Stimulated activated CD8-positive, alpha-beta memory T cell treated with anti-CD3 and anti-CD28 coated beads, Interleukin-7, amount 100 ng/mL, for 1 hour (primary cell): Measurements from ENCODE around the gene GRID1.
"Not testable (repeated sequence)": the region's sequence is repeated elsewhere in the genome, so short reads cannot be mapped to it uniquely, and the experiment has no call there.

Source experiments
- DNase-seq, 2 donors: peaks; one replicate each; pipeline ENCODE4 v3.0.0-alpha.2; 2020; ENCODE audit warnings: low read depth in 2 of 2

Gene GRID1

DNA sequence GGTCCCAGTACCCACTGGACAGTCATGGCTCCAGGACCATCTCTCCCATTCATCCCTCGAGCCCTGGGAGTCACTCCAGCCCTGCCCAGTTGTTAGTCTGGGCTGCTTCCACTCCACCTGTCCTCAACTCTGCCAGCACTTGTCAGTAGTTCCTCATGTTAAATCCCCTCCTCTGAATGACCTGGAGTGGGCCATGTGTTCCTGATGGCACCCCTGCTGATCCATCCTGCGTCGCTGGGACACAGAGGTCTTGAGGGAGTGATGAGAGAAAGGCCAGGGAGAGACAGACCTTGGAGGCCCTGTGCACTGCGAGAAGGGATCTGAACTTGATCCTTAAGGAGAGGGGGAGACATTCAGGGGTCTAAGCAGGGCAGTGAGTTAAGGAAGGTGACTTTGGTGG, 174.9 kb downstream of the GRID1 start:
- no peak for DNase-seq

DNA sequence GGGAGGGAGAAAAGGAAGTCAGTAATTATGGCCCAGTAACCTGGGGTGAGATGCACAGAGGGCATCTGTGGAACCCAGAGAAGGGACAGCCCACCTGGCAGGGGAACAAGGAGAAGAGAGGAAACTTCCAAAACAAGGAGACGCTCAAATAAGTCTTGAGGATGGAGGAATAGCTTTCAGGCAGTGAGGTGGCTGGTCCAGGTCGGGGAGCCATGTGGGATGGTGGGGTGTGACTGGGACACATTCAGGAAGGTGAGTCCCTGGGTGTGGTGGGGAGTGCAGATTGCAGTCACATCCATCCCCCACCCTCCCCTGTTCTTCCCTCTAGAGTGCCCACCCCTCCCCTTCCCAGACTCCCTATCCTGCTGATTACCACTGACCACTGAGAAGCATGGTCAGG, 175.4 kb downstream of the GRID1 start:
- no peak for DNase-seq

DNA sequence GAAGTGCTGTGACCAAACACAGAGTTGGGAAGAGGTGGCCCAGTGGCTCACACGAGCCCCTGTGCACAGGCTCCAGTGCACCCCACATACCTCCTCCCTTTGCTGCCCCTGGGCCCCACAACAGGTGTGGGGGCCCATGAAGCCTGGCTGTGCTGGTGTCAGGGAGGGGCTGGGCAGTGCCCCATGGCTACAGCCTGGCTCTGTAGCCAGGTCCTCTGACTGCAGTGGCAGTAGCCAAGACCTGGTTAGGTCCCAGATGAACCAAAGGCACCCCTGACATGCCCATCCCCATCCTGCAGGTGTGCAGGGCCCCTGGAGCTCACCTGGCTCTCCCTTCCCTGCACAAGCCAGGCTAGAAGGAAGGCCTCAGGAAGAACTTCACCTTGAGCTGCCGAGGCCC, 176.3 kb downstream of the GRID1 start:
- DNase-seq, result no peak

DNA sequence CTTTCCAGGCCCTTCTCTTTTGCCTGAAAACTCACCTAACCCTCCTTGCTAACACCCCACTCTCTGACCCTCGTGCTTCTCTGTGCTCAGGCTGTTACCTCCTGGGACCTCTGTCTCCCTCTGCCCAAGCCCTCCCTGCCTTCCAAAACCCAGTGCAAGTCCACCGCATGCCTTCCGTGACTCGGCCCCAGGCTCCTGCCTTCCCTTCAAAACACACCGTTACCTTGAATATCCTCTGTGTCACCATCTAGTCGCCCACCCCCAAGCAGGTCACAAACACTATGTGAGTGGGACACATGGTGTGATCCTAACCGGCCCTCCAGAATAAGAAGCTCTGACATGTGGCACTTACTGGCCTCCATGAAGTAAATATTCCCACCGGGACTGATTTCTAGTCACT, 176.7 kb downstream of the GRID1 start:
- DNase-seq, result no peak

GRCh38 chr10:86188796-86189558, 177.6 kb downstream of the GRID1 start:
- no peak for DNase-seq

- DNase-seq, result no peak
These were observed 178.3 kb downstream of the GRID1 start for GRCh38 chr10:86188326-86188725.

- no peak for DNase-seq
These were observed 178.9 kb downstream of the GRID1 start for GRCh38 chr10:86187499-86188239.

DNA sequence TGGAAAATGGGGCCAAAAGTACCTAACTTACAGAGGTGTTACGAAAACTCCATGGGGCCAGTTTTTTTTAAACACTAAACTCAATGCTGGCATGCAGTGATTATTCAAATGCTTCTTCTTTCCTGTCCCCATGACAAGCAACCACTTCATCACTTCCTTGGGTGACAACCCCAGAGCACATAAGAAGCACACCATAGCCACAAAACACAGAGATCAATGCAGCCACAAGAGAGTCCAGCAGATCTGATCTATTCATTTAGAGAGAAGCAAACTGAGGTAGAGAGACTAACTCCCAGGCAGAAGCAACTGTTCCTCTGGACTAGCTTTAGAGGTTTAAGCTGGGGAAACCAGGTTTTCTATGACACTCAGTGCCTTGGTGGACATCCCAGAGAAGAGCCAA, 180.0 kb downstream of the GRID1 start:
- DNase-seq, result no peak

- DNase-seq, result no peak
These were observed 184.0 kb downstream of the GRID1 start for GRCh38 chr10:86182595-86182994.

GRCh38 chr10:86182150-86182549, 184.4 kb downstream of the GRID1 start:
- DNase-seq, result no peak

GRCh38 chr10:86180861-86181260, 185.7 kb downstream of the GRID1 start:
- DNase-seq, result no peak

DNA sequence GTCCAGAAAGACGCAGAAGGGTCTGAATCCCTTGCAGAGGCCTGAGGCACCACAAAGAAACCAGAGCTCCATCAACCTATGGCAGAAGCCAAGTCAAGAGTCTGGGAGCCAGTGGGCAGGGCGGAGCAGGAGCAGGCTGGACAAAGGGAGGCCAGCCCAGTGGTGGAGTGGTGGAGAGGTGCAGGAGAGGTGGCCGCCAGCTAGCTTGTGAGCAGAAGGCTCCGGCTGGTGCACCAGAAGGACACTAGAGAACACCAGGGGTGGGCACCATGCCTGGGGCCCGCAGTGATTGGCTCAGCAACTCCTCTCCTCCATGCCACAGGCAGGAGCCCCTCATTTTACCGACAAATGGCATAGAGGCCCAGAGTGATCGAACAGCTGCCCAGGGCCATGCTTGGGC, 186.6 kb downstream of the GRID1 start:
- DNase-seq, result no peak

DNA sequence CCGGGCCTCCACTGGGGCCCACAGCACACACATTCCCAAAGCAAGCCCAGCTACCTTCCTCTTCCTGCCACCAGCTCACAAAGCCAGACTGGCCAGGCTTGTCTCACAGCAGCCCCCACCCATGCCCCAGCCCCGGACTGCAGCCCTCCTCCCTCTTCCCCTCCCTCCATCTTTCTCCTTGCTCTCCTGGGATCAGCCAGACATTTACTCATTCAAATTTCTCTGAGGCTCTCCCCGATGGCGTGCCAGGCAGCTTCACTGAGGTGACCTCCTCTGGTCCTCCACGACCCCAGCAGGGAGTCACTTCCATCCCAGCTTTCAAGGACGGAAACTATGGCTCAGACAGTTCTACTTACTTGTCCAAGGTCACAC, 187.5 kb downstream of the GRID1 start:
- DNase-seq, result no peak

- DNase-seq, result no peak
These were observed 188.0 kb downstream of the GRID1 start for GRCh38 chr10:86178401-86179152.

DNA sequence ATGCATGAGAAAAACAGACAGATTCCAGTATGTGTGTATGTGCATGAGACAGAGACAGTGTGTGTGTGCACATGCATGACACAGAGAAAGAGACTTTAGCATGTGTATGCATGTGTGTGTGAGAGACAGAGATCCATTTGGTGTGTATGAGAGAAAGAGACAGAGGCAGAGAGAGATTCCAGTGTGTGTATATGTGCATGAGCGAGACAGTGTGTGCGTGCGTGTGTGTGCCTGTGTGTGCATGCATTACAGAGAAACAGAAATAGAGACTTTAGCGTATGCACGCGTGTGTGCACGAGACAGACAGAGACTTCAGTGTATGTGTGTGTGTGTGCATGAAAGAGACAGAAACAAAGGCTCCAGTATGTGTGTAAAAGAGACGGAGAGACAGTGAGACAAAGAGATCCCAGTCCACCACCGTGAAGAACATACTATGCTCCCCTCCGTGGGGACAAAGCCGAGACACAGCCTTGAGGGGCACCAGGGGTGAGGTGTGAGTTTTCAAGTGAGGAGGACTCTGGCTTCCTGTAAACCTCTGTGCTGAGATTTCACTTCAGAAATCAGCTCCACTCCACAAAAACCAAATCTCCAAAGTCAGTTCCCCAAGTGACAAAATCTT, 188.9 kb downstream of the GRID1 start:
- no peak for DNase-seq

DNA sequence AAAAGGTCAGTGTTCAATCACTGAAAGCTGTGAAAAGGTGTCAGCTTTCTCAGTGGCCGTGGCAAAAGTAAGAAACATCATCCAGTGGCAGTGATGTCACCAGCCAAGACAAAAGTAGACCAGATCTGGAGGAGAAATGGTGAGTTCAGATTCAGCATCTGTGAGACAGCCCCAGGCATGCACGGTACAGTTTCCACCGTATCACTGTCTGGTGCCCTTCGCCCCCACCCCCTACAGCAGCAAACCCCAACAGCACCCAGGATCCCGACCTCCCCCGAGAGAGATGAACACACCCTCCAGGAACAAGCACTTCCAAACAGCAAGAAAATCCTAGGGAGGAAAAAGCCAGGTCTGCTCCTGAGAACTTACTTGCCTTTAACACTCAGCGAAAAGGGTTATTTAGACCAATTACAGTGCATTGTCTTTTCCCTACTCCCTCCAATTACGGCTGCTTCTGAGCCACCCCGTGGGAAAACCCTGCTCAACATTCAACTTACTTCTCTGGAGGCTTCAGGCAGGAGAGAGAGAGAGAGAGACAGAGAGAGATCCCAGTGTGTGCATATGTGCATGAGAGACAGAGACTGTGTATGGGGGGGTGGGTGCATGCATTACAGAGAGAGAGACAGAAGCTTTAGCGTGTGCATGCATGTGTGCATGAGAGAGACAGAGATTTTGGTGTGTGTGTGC, 189.6 kb downstream of the GRID1 start:
- DNase-seq, result no peak

GRCh38 chr10:86175476-86175875, 191.1 kb downstream of the GRID1 start:
- DNase-seq, result not testable (repeated sequence)

DNA sequence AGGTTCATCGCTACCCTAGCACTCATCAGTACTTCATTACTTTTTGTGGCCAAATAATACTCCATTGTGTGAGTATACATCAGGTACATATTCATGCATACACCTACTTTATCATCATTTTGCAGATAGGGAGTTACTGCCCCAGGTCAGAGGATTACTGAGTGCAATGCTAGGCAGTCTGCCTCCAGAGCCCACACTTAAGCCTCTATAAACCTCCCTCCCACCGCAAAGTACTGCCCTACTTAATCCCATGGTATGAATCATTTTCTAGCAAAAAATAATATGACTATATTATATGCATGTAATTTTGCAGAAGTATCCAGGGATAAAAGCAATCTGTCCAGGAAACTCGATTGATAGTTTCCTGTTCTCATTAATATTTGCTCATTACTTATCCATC, 194.3 kb downstream of the GRID1 start:
- DNase-seq, result no peak

DNA sequence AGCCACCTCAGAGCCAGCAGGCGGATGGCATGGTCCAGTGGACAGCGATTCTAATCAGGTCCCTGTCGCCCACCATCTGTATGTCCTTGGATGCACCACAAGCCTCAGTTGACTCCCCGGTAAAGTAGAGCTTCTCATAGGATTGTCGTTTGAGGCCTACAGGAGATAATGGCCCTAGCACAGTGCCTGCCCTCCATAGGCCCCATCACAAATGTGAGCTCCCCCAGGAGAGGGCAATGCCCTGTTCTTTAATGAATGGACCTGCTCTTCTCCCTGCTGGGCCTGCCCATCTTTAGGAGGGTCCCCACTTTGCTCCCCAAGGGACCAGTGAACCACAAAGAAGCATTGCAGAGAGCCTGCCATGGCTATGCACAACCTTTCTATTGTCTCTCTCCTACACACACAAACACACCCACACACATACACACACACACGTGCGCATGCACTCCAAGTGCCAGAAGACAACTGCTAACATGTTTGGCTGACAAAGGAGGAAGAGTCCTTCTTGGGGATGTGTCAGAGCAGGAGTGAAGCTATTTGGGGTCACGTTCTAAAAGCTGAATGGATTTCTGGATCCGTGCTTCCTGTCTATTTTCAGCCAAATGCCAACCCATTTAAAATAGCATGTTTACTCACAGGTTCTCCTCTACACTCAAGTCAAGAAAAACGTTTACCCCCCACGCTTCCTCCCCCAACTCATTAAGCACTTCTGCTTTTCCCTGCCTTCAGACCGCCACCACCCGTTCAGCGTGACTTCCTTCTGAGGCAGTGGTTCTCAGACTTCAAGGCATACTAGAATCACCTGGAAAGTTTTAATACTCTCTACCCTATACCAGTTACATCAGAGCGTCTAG, 196.1 kb downstream of the GRID1 start:
- no peak for DNase-seq

GRCh38 chr10:86169506-86170254, 196.9 kb downstream of the GRID1 start:
- DNase-seq, result no peak
